ENCODE results near the gene FCHO2. TPM values are rescaled to one million over a fixed set of nuclear protein-coding genes. Genes with fewer than 3 reads are reported as not detected.

Gene FCHO2
- total RNA-seq, 1 experiment from 2014 or later: 5.1 TPM

DNA sequence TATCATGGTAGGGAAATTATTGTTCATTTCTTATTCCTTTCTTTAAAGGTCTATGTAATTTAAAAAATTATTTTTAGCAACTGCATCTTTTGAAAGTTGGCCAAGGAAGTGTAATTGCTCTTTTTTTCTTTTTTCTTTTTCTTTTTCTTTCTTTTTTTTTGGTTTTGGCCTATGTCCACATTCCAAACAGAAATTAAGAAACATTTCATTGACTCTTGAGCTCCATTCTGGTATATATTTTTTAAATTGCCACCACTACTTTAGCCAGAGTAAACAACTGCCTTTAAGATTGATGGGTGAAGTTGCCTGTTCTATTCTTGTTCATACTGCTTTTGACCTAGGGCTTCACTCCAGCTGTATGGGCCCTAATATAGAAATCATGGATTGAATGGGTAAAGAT, 88.7 kb downstream of the FCHO2 start:
- no peak overlapping the region for H3K9ac ChIP-seq (ENCODE audit: low read length)
- no peak overlapping the region for H3K4me2 ChIP-seq (ENCODE audit: low read depth, low read length, poor library complexity, severe bottlenecking)
- DNase-seq: no peak
- H4K20me1 ChIP-seq (ENCODE audit: insufficient read depth, low read depth, low read length): no peaks in the 10 kb centered on the region
- no peak overlapping the region for H3K27ac ChIP-seq (ENCODE audit: low read length)
- no peaks in the 10 kb centered on the region for H3K9me2 ChIP-seq (replicated peaks; ENCODE audit: insufficient read depth, low read length)
- no peaks in the 10 kb centered on the region for H3K79me2 ChIP-seq (ENCODE audit: low read length)
- no peaks in the 10 kb centered on the region for H3K36me3 ChIP-seq (ENCODE audit: insufficient read depth, low read length)
- H3K27me3 ChIP-seq (ENCODE audit: low read length): no peaks in the 10 kb centered on the region
- no peaks in the 10 kb centered on the region for H3K4me1 ChIP-seq (ENCODE audit: low read length)
- H3K9me3 ChIP-seq (ENCODE audit: low read length): no peaks in the 10 kb centered on the region
- H2AFZ ChIP-seq (ENCODE audit: low read length): no peak overlapping the region
- no peak overlapping the region for H3K4me3 ChIP-seq (ENCODE audit: low read length)

DNA sequence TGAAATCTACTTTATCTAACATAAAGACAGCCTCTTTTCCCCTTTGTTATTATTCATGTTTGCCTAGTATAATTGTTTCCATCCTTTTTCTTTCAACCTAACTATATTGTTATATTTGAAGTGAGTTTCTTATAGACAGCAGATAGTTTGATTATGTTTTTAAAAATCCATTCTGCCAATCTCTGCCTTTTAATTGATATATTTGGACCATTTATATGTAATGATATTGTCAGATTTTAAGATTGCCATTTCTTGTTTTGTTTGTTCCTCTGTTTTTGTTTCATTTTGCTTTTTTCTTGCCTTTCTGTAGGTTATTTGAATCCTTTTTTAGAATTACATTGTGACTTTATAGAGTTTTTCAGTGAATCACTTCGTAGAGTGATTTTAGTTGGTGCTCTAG, 89.8 kb downstream of the FCHO2 start:
- Histone ChIP-seq H3K36me3 (ENCODE audit: insufficient read depth, low read length) (no peaks in the 10 kb centered on the region), H3K4me3 (ENCODE audit: low read length) (no peak overlapping the region), H2AFZ (ENCODE audit: low read length) (no peak overlapping the region), H3K4me2 (ENCODE audit: low read depth, low read length, poor library complexity, severe bottlenecking) (no peak overlapping the region), H3K9me2 (replicated peaks; ENCODE audit: insufficient read depth, low read length) (no peaks in the 10 kb centered on the region), H3K9me3 (ENCODE audit: low read length) (no peaks in the 10 kb centered on the region), H3K9ac (ENCODE audit: low read length) (no peak overlapping the region), H3K27me3 (ENCODE audit: low read length) (no peaks in the 10 kb centered on the region), H3K79me2 (ENCODE audit: low read length) (no peaks in the 10 kb centered on the region), H3K4me1 (ENCODE audit: low read length) (no peaks in the 10 kb centered on the region), H4K20me1 (ENCODE audit: insufficient read depth, low read depth, low read length) (no peaks in the 10 kb centered on the region), H3K27ac (ENCODE audit: low read length) (no peak overlapping the region)
- no peak for DNase-seq

DNA sequence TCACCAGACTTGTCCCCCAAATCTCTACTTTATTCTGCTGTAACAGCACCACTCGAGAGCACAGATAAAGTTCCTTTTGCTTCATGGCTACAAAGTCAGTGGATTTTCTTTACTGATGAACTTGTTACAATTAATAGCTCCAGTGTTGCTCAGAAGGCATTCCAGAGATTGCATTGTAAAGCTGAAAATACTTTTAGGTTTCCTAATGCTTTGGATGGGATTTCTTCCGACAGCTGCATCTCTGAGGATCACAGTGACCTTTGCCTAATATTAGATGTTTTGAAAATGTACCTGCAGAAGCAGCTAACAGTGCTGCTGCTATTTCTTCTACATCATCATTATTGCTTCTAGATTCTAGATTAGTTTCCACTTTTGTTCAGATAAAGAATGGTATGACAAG, 105.8 kb downstream of the FCHO2 start:
- no peak overlapping the region for H3K9ac ChIP-seq (ENCODE audit: low read length)
- no peaks in the 10 kb centered on the region for H4K20me1 ChIP-seq (ENCODE audit: insufficient read depth, low read depth, low read length)

DNA sequence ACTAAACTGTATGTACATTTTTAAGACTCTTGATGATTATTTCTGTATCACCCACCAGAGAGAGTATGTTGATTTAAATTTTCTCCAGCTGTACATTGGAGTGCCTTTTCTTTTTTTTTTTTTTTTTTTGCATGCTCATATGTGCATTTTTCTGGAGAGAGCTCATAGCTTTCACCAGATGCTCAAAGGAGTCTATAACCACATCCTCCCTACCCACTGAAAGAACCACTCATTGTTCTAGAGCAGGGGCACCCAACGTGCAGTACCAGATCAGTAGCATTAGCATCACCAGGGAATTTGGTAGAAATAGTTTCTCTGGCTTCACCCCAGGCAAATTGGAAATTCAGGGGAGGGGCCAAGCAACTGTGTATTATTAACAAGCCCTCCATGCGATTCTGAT, 110.6 kb downstream of the FCHO2 start:
- no peak for DNase-seq
- H3K4me2 ChIP-seq (ENCODE audit: low read depth, low read length, poor library complexity, severe bottlenecking): no peak overlapping the region
- H3K36me3 ChIP-seq (ENCODE audit: insufficient read depth, low read length): no peaks in the 10 kb centered on the region

More for the DNA sequence above, 105.8 kb downstream of the FCHO2 start:
- no peaks in the 10 kb centered on the region for H3K36me3 ChIP-seq (ENCODE audit: insufficient read depth, low read length)
- no peaks in the 10 kb centered on the region for H3K9me3 ChIP-seq (ENCODE audit: low read length)
- no peak for DNase-seq
- no peaks in the 10 kb centered on the region for H3K4me1 ChIP-seq (ENCODE audit: low read length)
- no peaks in the 10 kb centered on the region for H3K79me2 ChIP-seq (ENCODE audit: low read length)
- no peak overlapping the region for H2AFZ ChIP-seq (ENCODE audit: low read length)
- no peak overlapping the region for H3K27ac ChIP-seq (ENCODE audit: low read length)
- no peaks in the 10 kb centered on the region for H3K27me3 ChIP-seq (ENCODE audit: low read length)
- no peak overlapping the region for H3K4me2 ChIP-seq (ENCODE audit: low read depth, low read length, poor library complexity, severe bottlenecking)
- H3K9me2 ChIP-seq (replicated peaks; ENCODE audit: insufficient read depth, low read length): no peaks in the 10 kb centered on the region
- H3K4me3 ChIP-seq (ENCODE audit: low read length): no peak overlapping the region

DNA sequence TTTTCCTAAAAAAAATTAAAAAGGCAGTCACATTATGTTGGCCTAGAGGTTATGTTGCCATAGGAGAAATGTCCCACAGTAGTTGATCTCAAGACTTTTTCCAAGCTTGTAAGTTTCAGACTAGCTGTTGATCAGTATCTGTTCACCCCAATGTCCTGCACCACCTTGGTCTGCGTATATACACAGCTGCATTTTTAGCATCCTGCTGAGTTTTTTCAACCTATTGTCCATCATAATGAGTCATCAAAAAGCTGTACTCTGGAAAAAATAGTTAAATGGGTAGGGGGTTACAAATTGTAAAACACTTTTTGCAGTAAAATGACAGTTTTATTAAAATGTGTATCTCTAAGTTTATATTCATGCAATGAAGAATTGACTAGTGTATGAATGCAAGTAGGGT, 111.4 kb downstream of the FCHO2 start:
- no peaks in the 10 kb centered on the region for H3K27me3 ChIP-seq (ENCODE audit: low read length)
- H4K20me1 ChIP-seq (ENCODE audit: insufficient read depth, low read depth, low read length): no peaks in the 10 kb centered on the region
- H3K4me3 ChIP-seq (ENCODE audit: low read length): no peak overlapping the region
- no peaks in the 10 kb centered on the region for H3K79me2 ChIP-seq (ENCODE audit: low read length)
- no peaks in the 10 kb centered on the region for H3K9me2 ChIP-seq (replicated peaks; ENCODE audit: insufficient read depth, low read length)
- H3K36me3 ChIP-seq (ENCODE audit: insufficient read depth, low read length): no peaks in the 10 kb centered on the region
- DNase-seq: no peak
- H3K9me3 ChIP-seq (ENCODE audit: low read length): no peaks in the 10 kb centered on the region
- H3K27ac ChIP-seq (ENCODE audit: low read length): no peak overlapping the region
- H3K4me1 ChIP-seq (ENCODE audit: low read length): no peaks in the 10 kb centered on the region
- no peak overlapping the region for H3K4me2 ChIP-seq (ENCODE audit: low read depth, low read length, poor library complexity, severe bottlenecking)
- H3K9ac ChIP-seq (ENCODE audit: low read length): no peak overlapping the region
- H2AFZ ChIP-seq (ENCODE audit: low read length): no peak overlapping the region

More for the DNA sequence above, 110.6 kb downstream of the FCHO2 start:
- Histone ChIP-seq H3K27ac (ENCODE audit: low read length) (no peak overlapping the region), H3K9me3 (ENCODE audit: low read length) (no peaks in the 10 kb centered on the region), H3K9me2 (replicated peaks; ENCODE audit: insufficient read depth, low read length) (no peaks in the 10 kb centered on the region), H3K9ac (ENCODE audit: low read length) (no peak overlapping the region), H2AFZ (ENCODE audit: low read length) (no peak overlapping the region), H3K4me3 (ENCODE audit: low read length) (no peak overlapping the region), H3K4me1 (ENCODE audit: low read length) (no peaks in the 10 kb centered on the region), H3K79me2 (ENCODE audit: low read length) (no peaks in the 10 kb centered on the region), H4K20me1 (ENCODE audit: insufficient read depth, low read depth, low read length) (no peaks in the 10 kb centered on the region), H3K27me3 (ENCODE audit: low read length) (no peaks in the 10 kb centered on the region)

DNA sequence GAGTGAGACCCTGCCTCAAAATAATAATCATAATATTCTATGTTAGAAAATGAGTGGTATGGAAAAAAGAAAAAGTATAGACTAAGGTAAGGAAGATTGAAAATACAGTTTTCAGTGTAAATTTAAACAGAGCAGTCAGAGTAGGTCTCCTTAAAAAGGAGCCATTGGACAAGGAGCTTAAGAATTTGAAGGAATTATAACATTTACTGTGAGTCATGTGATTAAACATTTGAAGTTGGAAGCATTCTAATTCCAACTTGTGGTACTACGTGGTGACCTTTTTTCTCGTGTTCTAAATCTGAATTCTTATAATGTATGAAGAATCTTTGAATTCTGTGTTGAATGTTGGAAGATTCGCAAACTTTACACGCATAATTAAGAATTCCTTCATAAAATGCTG, 125.3 kb downstream of the FCHO2 start:
- Histone ChIP-seq H3K4me1 (ENCODE audit: low read length) (no peaks in the 10 kb centered on the region), H4K20me1 (ENCODE audit: insufficient read depth, low read depth, low read length) (no peaks in the 10 kb centered on the region), H3K9me3 (ENCODE audit: low read length) (no peaks in the 10 kb centered on the region), H3K36me3 (ENCODE audit: insufficient read depth, low read length) (no peaks in the 10 kb centered on the region), H3K4me3 (ENCODE audit: low read length) (no peak overlapping the region), H3K27ac (ENCODE audit: low read length) (no peak overlapping the region), H3K9ac (ENCODE audit: low read length) (no peak overlapping the region), H3K4me2 (ENCODE audit: low read depth, low read length, poor library complexity, severe bottlenecking) (no peak overlapping the region), H3K79me2 (ENCODE audit: low read length) (no peaks in the 10 kb centered on the region), H3K9me2 (replicated peaks; ENCODE audit: insufficient read depth, low read length) (no peaks in the 10 kb centered on the region), H3K27me3 (ENCODE audit: low read length) (no peaks in the 10 kb centered on the region), H2AFZ (ENCODE audit: low read length) (no peak overlapping the region)
- no peak for DNase-seq

DNA sequence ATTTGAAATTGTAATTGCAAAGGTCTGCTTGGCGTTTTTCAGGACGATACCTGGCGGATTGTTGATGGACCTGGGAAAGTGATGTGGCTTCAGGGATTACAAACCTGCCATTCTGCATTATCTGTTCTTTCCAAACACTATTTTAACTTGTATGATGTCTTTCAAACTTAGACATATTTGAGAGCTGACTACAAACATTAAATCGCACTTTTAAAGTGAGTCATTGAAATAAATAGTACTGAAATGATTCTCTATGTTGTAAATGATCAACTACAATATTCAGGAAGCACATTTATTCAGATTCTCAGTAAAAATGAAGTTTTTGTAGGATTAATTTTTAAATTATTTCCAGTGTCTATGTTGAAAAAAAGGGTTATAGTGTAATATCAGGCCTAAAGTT, 132.2 kb downstream of the FCHO2 start:
- no peak overlapping the region for H3K9ac ChIP-seq (ENCODE audit: low read length)
- H3K79me2 ChIP-seq (ENCODE audit: low read length): no peaks in the 10 kb centered on the region
- H3K4me1 ChIP-seq (ENCODE audit: low read length): no peaks in the 10 kb centered on the region
- no peaks in the 10 kb centered on the region for H3K27me3 ChIP-seq (ENCODE audit: low read length)
- H3K4me3 ChIP-seq (ENCODE audit: low read length): no peak overlapping the region
- no peaks in the 10 kb centered on the region for H3K36me3 ChIP-seq (ENCODE audit: insufficient read depth, low read length)
- no peak overlapping the region for H2AFZ ChIP-seq (ENCODE audit: low read length)
- H3K9me3 ChIP-seq (ENCODE audit: low read length): no peaks in the 10 kb centered on the region
- H3K27ac ChIP-seq (ENCODE audit: low read length): no peak overlapping the region
- no peak overlapping the region for H3K4me2 ChIP-seq (ENCODE audit: low read depth, low read length, poor library complexity, severe bottlenecking)
- DNase-seq: no peak
- H4K20me1 ChIP-seq (ENCODE audit: insufficient read depth, low read depth, low read length): no peaks in the 10 kb centered on the region
- H3K9me2 ChIP-seq (replicated peaks; ENCODE audit: insufficient read depth, low read length): no peaks in the 10 kb centered on the region

DNA sequence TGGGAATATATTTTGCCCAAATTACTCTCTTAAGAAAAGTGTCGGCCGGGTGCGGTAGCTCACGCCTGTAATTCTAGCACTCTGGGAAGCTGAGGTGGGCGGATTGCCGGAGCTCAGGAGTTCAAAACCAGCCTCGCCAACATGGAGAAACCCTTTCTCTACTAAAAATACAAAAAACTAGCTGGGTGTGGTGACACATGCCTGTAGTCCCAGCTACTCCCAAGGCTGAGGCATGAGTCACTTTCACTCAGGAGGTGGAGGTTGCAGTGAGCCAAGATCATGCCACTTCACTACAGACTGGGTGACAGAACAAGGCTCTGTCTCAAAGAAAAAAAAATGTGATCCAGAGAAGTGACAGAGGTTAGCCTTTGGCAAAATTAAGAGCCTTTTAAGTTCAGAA, 138.1 kb downstream of the FCHO2 start:
- H3K9me2 ChIP-seq (replicated peaks; ENCODE audit: insufficient read depth, low read length): no peaks in the 10 kb centered on the region
- no peak overlapping the region for H3K9ac ChIP-seq (ENCODE audit: low read length)
- H3K4me2 ChIP-seq (ENCODE audit: low read depth, low read length, poor library complexity, severe bottlenecking): no peak overlapping the region
- no peak for DNase-seq
- no peak overlapping the region for H3K27ac ChIP-seq (ENCODE audit: low read length)
- H3K36me3 ChIP-seq (ENCODE audit: insufficient read depth, low read length): no peaks in the 10 kb centered on the region
- H3K4me1 ChIP-seq (ENCODE audit: low read length): no peaks in the 10 kb centered on the region
- 0 out of 2 replicates have a peak, but pooled peaks cover 3% of the 10 kb centered on the region for H3K27me3 ChIP-seq (ENCODE audit: low read length)
- H3K79me2 ChIP-seq (ENCODE audit: low read length): no peaks in the 10 kb centered on the region
- no peaks in the 10 kb centered on the region for H4K20me1 ChIP-seq (ENCODE audit: insufficient read depth, low read depth, low read length)
- H3K9me3 ChIP-seq (ENCODE audit: low read length): no peaks in the 10 kb centered on the region
- H3K4me3 ChIP-seq (ENCODE audit: low read length): no peak overlapping the region
- no peak overlapping the region for H2AFZ ChIP-seq (ENCODE audit: low read length)

DNA sequence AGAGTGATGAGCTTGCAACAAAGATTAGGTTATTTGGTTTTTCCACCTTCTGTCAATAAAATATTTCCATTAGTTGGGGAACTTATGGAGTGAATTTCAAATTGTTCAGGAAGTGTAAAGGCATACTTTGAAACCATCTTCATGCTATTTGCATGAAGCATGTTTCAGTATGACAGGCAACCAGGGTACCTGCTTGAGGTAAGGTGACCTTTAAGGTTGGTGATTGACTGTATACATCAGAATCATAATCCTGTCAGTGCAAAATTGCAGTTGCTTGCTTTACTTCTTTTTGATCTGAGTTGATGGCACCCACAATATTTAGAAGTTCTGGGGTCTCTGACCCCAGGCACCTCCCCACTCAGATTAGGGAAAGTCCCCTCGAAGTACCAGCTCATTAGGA, 138.6 kb downstream of the FCHO2 start:
- Histone ChIP-seq H3K27me3 (ENCODE audit: low read length) (0 out of 2 replicates have a peak, but pooled peaks cover 3% of the 10 kb centered on the region), H3K4me2 (ENCODE audit: low read depth, low read length, poor library complexity, severe bottlenecking) (no peak overlapping the region), H2AFZ (ENCODE audit: low read length) (no peak overlapping the region), H3K9me3 (ENCODE audit: low read length) (no peaks in the 10 kb centered on the region), H3K9me2 (replicated peaks; ENCODE audit: insufficient read depth, low read length) (no peaks in the 10 kb centered on the region), H3K4me3 (ENCODE audit: low read length) (no peak overlapping the region), H3K4me1 (ENCODE audit: low read length) (no peaks in the 10 kb centered on the region), H3K36me3 (ENCODE audit: insufficient read depth, low read length) (no peaks in the 10 kb centered on the region), H3K79me2 (ENCODE audit: low read length) (no peaks in the 10 kb centered on the region), H3K27ac (ENCODE audit: low read length) (no peak overlapping the region), H3K9ac (ENCODE audit: low read length) (no peak overlapping the region), H4K20me1 (ENCODE audit: insufficient read depth, low read depth, low read length) (no peaks in the 10 kb centered on the region)
- DNase-seq: no peak
